Measurements from ENCODE around the gene SPIRE1. TPM values are rescaled to one million over a fixed set of nuclear protein-coding genes. Genes with fewer than 3 reads are reported as not detected.
A peak's percentile ranks its signal among the peaks of the same experiment; 100 is the strongest.

Gene SPIRE1
- total RNA-seq, 1 experiment from 2014 or later = 16.6 TPM

- Histone ChIP-seq H3K18ac (ENCODE audit: insufficient read length, low read depth, low read length) (no peak overlapping the region), H3K23ac (ENCODE audit: insufficient read length, low read depth, low read length) (no peak overlapping the region), H3K23me2 (ENCODE audit: insufficient read length, low read depth, low read length, poor library complexity, severe bottlenecking) (no peaks in the 10 kb centered on the region), H3T11ph (ENCODE audit: low read length) (no peak overlapping the region), H4K91ac (ENCODE audit: insufficient read length, low read depth, low read length) (no peak overlapping the region), H2BK15ac (ENCODE audit: low read depth, low read length) (no peak overlapping the region), H4K5ac (ENCODE audit: insufficient read length, low read depth, low read length) (no peak overlapping the region), H3K4me1 (ENCODE audit: insufficient read depth, low read length) (no peaks in the 10 kb centered on the region), H2AK5ac (ENCODE audit: insufficient read length, low read length) (no peak overlapping the region), H3K4ac (ENCODE audit: low read depth, low read length) (no peak overlapping the region), H3K4me2 (ENCODE audit: insufficient read depth, insufficient read length, low read length) (no peak overlapping the region), H3K27ac (ENCODE audit: insufficient read length, low read depth, low read length) (no peak overlapping the region), H2BK20ac (ENCODE audit: low read depth, low read length, poor library complexity, severe bottlenecking) (no peak overlapping the region), H3K9ac (ENCODE audit: extremely low read depth, insufficient read length, low read length) (no peak overlapping the region), H2BK120ac (ENCODE audit: low read depth, low read length, poor library complexity, severe bottlenecking) (no peak overlapping the region), H2AFZ (ENCODE audit: low read length) (no peak overlapping the region), H3K14ac (ENCODE audit: insufficient read depth, low read length) (no peak overlapping the region; the same call in 1 of the 2 replicates), H3K27me3 (ENCODE audit: insufficient read depth, low read length) (no peaks in the 10 kb centered on the region), H4K8ac (replicated peaks; ENCODE audit: insufficient read length, low read depth, low read length) (no peak overlapping the region), H2BK5ac (ENCODE audit: insufficient read length, low read length) (no peak overlapping the region), H4K20me1 (ENCODE audit: control insufficient read depth, insufficient read depth, insufficient read length) (no peaks in the 10 kb centered on the region), H3K9me3 (ENCODE audit: control insufficient read depth, low read depth, low read length) (no peaks in the 10 kb centered on the region), H3K56ac (ENCODE audit: insufficient read length, low read depth, low read length) (no peak overlapping the region), H2BK12ac (ENCODE audit: insufficient read length, low read depth, low read length) (no peak overlapping the region), H3K79me1 (ENCODE audit: insufficient read depth, low read depth, low read length, poor library complexity, severe bottlenecking) (peaks cover 2% of the 10 kb centered on the region), H3K79me2 (ENCODE audit: insufficient read depth, low read length) (no peaks in the 10 kb centered on the region)
- H3K27me3 Mint-ChIP-seq (ENCODE audit: low read depth) = no peaks in the 10 kb centered on the region
- H3K4me1 Mint-ChIP-seq = no peaks in the 10 kb centered on the region
- no peak for TF ChIP-seq CTCF (conservative IDR thresholded peaks at IDR 0.05)
- H3K27ac Mint-ChIP-seq = peak overlapping the region in 2 of 3 experiments; percentile 3 to 83; a peak in 3 of 7 replicates
- H3K4me3 Mint-ChIP-seq = no peak overlapping the region
- peaks cover 13 to 52% (median 37%) of the 10 kb centered on the region in 3 experiments; a peak in 6 of 7 replicates for H3K36me3 Mint-ChIP-seq (ENCODE audit: insufficient read depth in 1 of 3, low read depth in 3 of 3)
- H3K9me3 Mint-ChIP-seq = no peaks in the 10 kb centered on the region
- DNase-seq = no peak
- no CpG with 5 or more reads among the region's 8 CpGs for WGBS (ENCODE audit: extremely low coverage, insufficient read length, low lambda C conversion rate)
These were observed 21.4 kb upstream of the SPIRE1 start for GRCh38 chr18:12679183-12679786.

Measured in H9 (cell line).